Measurements from ENCODE around the gene CD6. TPM values are rescaled to one million over a fixed set of nuclear protein-coding genes. Genes with fewer than 3 reads are reported as not detected.
A peak's percentile ranks its signal among the peaks of the same experiment; 100 is the strongest.

The CD6 gene
- total RNA-seq, 1 experiment from 2014 or later, result 1.4 TPM

GRCh38 chr11:60936467-60937143 is 34.9 kb upstream of the CD6 start:
- intact Hi-C loops (cut with micrococcal nuclease), result no loop called here
- ATAC-seq, result no peak
- H3K36me3 ChIP-seq (ENCODE audit: control insufficient read depth in 1 of 2, insufficient read depth in 2 of 2, low read length in 2 of 2), result peaks cover 3 to 5% of the 10 kb centered on the region in 2 experiments; a peak in 3 of 4 replicates
- no peak overlapping the region for H3K4me2 ChIP-seq (ENCODE audit: low read length)
- no peak overlapping the region for H3K9ac ChIP-seq (ENCODE audit: low read length)
- ChIA-PET POLR2A (no interaction called here), CTCF (no interaction called here), RAD21 (ENCODE audit: low non-redundant PET in 1 of 2, low total read pairs in 2 of 2, uncharacterized antibody in 2 of 2, unreplicated experiment in 2 of 2) (no interaction called here)
- H3K27ac ChIP-seq (ENCODE audit: low read depth, low read length), result no peak overlapping the region
- H3K79me2 ChIP-seq (ENCODE audit: insufficient read depth, low read length), result no peaks in the 10 kb centered on the region
- H4K20me1 ChIP-seq (ENCODE audit: insufficient read depth), result no peaks in the 10 kb centered on the region
- TSS peak; percentile 35 for BruUV-seq (replicated peaks)
- no peaks in the 10 kb centered on the region for H3K9me3 ChIP-seq (ENCODE audit: control insufficient read depth in 1 of 2, insufficient read depth in 1 of 2, low read depth in 1 of 2, low read length in 2 of 2)
- DNase-seq (ENCODE audit: low read depth, low spot score), result no peak
- H3K9me2 ChIP-seq (ENCODE audit: insufficient read depth), result no peaks in the 10 kb centered on the region
- H2AFZ ChIP-seq (ENCODE audit: low read depth, low read length, poor library complexity, severe bottlenecking), result no peak overlapping the region
- no peak overlapping the region for H3K4me3 ChIP-seq (replicated peaks in 1 of 2; ENCODE audit: low read depth in 1 of 2, low read length in 2 of 2)
- H3K4me1 ChIP-seq (ENCODE audit: control insufficient read depth in 1 of 2, insufficient read depth in 2 of 2, low read length in 2 of 2), result no peaks in the 10 kb centered on the region
- no peak for TF ChIP-seq EZH2 (IDR thresholded peaks at IDR 0.05)
- no peak for TF ChIP-seq CTCF (IDR thresholded peaks at IDR 0.05 in 2 of 3, conservative IDR thresholded peaks at IDR 0.05 in 1 of 3; ENCODE audit: borderline replicate concordance in 1 of 3, insufficient read depth in 1 of 3, low read depth in 2 of 3, low read length in 2 of 3)
- no peak for TF ChIP-seq CBX3 (IDR thresholded peaks at IDR 0.05; ENCODE audit: low read depth)
- no peak for TF ChIP-seq JUND (IDR thresholded peaks at IDR 0.05)
- no peak for TF ChIP-seq EGR1 (IDR thresholded peaks at IDR 0.05; ENCODE audit: low read depth)
- no peak for TF ChIP-seq TCF7L2 (IDR thresholded peaks at IDR 0.05; ENCODE audit: borderline replicate concordance, extremely low read depth, insufficient read depth, insufficient read length)
- TF ChIP-seq, protein P1, sequence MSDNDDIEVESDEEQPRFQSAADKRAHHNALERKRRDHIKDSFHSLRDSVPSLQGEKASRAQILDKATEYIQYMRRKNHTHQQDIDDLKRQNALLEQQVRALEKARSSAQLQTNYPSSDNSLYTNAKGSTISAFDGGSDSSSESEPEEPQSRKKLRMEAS (IDR thresholded peaks at IDR 0.05), result no peak
- TF ChIP-seq ZNF274 (IDR thresholded peaks at IDR 0.05; ENCODE audit: low read depth, low read length), result no peak
- TF ChIP-seq EZH2phosphoT487 (IDR thresholded peaks at IDR 0.05; ENCODE audit: borderline replicate concordance), result no peak
- TF ChIP-seq YY1 (IDR thresholded peaks at IDR 0.05; ENCODE audit: extremely low read depth, insufficient replicate concordance, low read depth, low read length), result no peak
- TF ChIP-seq SRF (IDR thresholded peaks at IDR 0.05; ENCODE audit: low read depth), result no peak
- no peak for TF ChIP-seq ZBTB33 (IDR thresholded peaks at IDR 0.05; ENCODE audit: extremely low read depth, insufficient replicate concordance, low read length)
- TF ChIP-seq FOSL1 (IDR thresholded peaks at IDR 0.05; ENCODE audit: low read depth), result no peak
- H3K27me3 ChIP-seq (ENCODE audit: insufficient read depth, low read length), result 0 out of 2 replicates have a peak, but pooled peaks cover 11% of the 10 kb centered on the region

Data from HCT116 (cell line).